ENCODE measurements around the gene TAC3.

DNA sequence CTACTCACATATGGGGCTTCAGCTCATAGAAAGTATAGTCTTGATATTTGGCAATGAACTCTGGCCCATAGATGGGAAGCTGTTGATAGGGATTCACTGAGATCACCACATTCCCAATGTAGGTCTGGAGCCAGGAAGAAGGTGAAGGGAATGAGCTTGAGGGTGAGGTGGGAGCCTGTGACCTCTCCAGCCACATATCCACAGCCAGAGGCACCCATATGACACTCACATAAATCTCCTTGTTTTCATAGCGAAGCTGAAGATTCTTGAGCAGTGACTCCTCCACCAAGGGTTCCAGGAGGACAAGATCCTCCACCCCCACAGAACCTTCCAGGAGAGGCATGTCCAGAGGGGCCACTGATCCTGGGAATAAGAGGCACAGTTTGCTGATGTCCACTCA, 31.7 kb upstream of the TAC3 start:
- TF ChIP-seq SP1 (IDR thresholded peaks at IDR 0.05; ENCODE audit: low read depth, low read length) (no peak), CEBPB (IDR thresholded peaks at IDR 0.05; ENCODE audit: low read depth, low read length) (no peak), TAF1 (IDR thresholded peaks at IDR 0.05; ENCODE audit: low read depth, low read length) (no peak), EP300 (IDR thresholded peaks at IDR 0.05; ENCODE audit: borderline replicate concordance in 1 of 2, low read depth in 2 of 2, low read length in 2 of 2) (no peak), RXRA (IDR thresholded peaks at IDR 0.05; ENCODE audit: insufficient read depth, low read depth, low read length) (no peak), POLR2A (IDR thresholded peaks at IDR 0.05; ENCODE audit: control extremely low read depth in 1 of 2, low read depth in 2 of 2, low read length in 2 of 2) (no peak), ASH2L (IDR thresholded peaks at IDR 0.05; ENCODE audit: low read length) (no peak)
- TF ChIP-seq, protein P1, sequence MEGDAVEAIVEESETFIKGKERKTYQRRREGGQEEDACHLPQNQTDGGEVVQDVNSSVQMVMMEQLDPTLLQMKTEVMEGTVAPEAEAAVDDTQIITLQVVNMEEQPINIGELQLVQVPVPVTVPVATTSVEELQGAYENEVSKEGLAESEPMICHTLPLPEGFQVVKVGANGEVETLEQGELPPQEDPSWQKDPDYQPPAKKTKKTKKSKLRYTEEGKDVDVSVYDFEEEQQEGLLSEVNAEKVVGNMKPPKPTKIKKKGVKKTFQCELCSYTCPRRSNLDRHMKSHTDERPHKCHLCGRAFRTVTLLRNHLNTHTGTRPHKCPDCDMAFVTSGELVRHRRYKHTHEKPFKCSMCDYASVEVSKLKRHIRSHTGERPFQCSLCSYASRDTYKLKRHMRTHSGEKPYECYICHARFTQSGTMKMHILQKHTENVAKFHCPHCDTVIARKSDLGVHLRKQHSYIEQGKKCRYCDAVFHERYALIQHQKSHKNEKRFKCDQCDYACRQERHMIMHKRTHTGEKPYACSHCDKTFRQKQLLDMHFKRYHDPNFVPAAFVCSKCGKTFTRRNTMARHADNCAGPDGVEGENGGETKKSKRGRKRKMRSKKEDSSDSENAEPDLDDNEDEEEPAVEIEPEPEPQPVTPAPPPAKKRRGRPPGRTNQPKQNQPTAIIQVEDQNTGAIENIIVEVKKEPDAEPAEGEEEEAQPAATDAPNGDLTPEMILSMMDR (IDR thresholded peaks at IDR 0.05; ENCODE audit: control extremely low read depth in 1 of 3, insufficient read depth in 1 of 3, low read depth in 1 of 3, low read length in 3 of 3): no peak
- TF ChIP-seq, protein P2, sequence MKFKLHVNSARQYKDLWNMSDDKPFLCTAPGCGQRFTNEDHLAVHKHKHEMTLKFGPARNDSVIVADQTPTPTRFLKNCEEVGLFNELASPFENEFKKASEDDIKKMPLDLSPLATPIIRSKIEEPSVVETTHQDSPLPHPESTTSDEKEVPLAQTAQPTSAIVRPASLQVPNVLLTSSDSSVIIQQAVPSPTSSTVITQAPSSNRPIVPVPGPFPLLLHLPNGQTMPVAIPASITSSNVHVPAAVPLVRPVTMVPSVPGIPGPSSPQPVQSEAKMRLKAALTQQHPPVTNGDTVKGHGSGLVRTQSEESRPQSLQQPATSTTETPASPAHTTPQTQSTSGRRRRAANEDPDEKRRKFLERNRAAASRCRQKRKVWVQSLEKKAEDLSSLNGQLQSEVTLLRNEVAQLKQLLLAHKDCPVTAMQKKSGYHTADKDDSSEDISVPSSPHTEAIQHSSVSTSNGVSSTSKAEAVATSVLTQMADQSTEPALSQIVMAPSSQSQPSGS (IDR thresholded peaks at IDR 0.05; ENCODE audit: low read length): no peak
- TF ChIP-seq, protein P3, sequence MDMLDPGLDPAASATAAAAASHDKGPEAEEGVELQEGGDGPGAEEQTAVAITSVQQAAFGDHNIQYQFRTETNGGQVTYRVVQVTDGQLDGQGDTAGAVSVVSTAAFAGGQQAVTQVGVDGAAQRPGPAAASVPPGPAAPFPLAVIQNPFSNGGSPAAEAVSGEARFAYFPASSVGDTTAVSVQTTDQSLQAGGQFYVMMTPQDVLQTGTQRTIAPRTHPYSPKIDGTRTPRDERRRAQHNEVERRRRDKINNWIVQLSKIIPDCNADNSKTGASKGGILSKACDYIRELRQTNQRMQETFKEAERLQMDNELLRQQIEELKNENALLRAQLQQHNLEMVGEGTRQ (IDR thresholded peaks at IDR 0.05; ENCODE audit: low read length): no peak

Measured in H1 (cell line).